AG08396 (cell line): Measurements from ENCODE around the gene TUBB3.
"Not testable (repeated sequence)": the region's sequence is repeated elsewhere in the genome, so short reads cannot be mapped to it uniquely, and the experiment has no call there.

Source experiments
- DNase-seq: peaks from one replicate; pipeline ENCODE4 v3.0.0; 2012; ENCODE audit warnings: low spot score, mixed read lengths

TUBB3 gene

GRCh38 chr16:89918453-89919347, 4.4 kb upstream of the TUBB3 start, which contains the start of gene MC1R:
Gene MC1R (plus strand): TSS chr16:89918862. CDS start chr16:89919259, 397 bp downstream.
- peak; percentile 68 for DNase-seq

- DNase-seq = no peak
Observed at GRCh38 chr16:89919535-89920406, 3.4 kb upstream of the TUBB3 start.

- no peak for DNase-seq
Observed at GRCh38 chr16:89920723-89921122, 2.4 kb upstream of the TUBB3 start.

DNA sequence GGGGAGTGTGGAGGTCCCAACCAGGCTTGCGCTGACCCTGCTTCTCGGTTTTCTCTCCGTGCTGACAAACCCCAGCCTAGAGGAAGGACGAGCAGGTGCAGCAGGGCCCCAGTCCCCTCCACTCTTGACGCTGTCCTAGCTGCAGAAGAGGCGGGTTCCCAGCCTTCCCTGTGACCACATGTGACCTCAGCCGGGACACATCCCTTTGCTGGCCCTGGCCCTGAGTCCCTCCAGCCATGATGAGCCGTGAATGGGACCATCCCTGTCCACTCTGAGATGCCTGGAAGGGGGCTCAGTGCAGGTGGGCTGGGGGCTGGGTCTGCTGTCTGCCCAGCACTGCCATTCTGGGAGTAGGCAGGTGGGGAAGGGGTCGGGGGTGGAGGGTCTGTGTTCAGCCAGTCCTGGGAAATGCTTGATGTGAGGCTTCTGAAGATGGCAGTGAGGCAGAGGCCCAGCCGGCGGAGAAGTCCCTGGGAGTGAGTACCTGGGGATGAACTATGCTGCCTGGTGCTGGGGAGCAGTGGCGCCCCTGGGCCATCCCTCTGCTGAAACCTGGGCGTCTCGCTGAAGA, 1.9 kb upstream of the TUBB3 start:
- no peak for DNase-seq

GRCh38 chr16:89921702-89922476, 1.3 kb upstream of the TUBB3 start:
- peak; percentile 93 for DNase-seq

GRCh38 chr16:89922477-89922883, 662 bp upstream of the TUBB3 start:
- peak; percentile 93 for DNase-seq

- DNase-seq = no peak
Observed at GRCh38 chr16:89923640-89924296, 626 bp downstream of the TUBB3 start.

DNA sequence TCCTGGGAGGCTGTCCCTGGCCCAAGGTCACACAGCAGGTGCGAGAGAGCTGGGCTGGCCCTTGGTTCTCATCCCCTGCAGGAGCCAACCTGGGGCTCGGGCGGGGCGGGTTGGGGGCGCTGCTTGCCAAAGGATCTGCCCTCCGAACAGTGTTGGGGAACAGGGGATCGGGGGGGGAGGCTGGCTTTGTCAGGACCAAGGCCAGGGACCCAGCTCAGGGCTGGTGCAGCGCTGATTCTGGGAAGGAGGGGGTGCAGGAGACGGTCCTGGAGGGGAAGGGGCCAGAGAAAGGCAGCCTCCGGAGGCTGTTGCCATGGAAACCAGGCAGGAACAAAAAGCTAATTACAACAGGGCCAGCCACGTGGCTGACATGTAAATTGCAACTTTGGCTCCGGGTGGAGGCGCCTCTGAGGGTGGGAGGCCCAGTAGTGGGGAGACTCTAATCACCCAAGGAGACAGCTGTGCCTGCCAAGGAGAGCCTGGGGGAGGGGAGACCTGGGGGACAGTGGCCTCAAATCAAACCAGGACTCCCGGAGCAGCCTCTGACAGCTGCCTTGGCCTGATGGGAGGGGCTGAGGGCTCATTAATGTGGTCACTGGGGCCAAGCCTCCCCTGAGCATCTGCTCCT, 1.3 kb downstream of the TUBB3 start:
- DNase-seq = peak; percentile 64

- DNase-seq = no peak
Observed at GRCh38 chr16:89924925-89925307, 1.8 kb downstream of the TUBB3 start.

GRCh38 chr16:89925596-89926079, 2.5 kb downstream of the TUBB3 start:
- peak; percentile 50 for DNase-seq

DNA sequence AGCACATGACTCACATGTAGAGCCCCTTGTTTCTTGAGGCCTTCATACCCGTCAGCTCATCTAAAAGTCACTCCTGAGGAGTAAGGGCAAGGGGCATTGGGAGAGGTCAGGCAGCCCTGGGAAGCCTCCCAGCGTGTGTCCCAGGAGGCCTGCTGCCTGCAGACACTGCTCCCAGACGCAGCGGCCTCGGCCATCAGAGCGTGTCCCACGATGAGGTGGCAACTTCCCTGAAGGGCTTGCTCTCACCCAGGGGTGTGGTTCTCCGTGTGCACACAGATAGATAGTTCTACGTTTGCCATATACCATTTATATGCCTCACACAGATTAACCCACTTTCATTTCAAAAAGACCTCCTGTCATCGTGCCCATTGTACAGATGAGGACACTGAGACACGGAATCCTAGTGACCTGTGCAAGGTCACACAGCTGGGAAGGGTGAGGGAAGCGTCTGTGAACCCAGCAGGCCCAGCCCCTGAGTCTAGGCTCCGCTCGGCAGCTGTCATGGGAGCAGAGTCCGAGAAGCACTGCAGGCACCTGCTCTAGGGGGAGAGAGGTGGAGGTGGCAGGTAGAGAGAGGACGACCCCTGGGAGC, 8.3 kb downstream of the TUBB3 start:
- no peak for DNase-seq

- no peak for DNase-seq
Observed at GRCh38 chr16:89931964-89932363, 8.8 kb downstream of the TUBB3 start.

- not testable (repeated sequence) for DNase-seq
Observed at GRCh38 chr16:89934019-89934418, 10.9 kb downstream of the TUBB3 start.

DNA sequence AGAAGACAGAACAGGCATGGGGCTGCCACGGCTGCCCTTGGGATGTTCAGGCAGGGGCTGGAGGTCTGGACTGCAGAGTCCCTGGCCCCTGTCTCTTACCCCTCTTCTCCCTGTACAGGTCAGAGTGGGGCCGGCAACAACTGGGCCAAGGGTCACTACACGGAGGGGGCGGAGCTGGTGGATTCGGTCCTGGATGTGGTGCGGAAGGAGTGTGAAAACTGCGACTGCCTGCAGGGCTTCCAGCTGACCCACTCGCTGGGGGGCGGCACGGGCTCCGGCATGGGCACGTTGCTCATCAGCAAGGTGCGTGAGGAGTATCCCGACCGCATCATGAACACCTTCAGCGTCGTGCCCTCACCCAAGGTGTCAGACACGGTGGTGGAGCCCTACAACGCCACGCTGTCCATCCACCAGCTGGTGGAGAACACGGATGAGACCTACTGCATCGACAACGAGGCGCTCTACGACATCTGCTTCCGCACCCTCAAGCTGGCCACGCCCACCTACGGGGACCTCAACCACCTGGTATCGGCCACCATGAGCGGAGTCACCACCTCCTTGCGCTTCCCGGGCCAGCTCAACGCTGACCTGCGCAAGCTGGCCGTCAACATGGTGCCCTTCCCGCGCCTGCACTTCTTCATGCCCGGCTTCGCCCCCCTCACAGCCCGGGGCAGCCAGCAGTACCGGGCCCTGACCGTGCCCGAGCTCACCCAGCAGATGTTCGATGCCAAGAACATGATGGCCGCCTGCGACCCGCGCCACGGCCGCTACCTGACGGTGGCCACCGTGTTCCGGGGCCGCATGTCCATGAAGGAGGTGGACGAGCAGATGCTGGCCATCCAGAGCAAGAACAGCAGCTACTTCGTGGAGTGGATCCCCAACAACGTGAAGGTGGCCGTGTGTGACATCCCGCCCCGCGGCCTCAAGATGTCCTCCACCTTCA, 11.7 kb downstream of the TUBB3 start:
- no peak for DNase-seq

DNA sequence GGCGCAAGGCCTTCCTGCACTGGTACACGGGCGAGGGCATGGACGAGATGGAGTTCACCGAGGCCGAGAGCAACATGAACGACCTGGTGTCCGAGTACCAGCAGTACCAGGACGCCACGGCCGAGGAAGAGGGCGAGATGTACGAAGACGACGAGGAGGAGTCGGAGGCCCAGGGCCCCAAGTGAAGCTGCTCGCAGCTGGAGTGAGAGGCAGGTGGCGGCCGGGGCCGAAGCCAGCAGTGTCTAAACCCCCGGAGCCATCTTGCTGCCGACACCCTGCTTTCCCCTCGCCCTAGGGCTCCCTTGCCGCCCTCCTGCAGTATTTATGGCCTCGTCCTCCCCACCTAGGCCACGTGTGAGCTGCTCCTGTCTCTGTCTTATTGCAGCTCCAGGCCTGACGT, 12.5 kb downstream of the TUBB3 start:
- not testable (repeated sequence) for DNase-seq

GRCh38 chr16:89936034-89936433, 12.9 kb downstream of the TUBB3 start:
- no peak for DNase-seq

GRCh38 chr16:89936508-89936907, 13.4 kb downstream of the TUBB3 start:
- no peak for DNase-seq

DNA sequence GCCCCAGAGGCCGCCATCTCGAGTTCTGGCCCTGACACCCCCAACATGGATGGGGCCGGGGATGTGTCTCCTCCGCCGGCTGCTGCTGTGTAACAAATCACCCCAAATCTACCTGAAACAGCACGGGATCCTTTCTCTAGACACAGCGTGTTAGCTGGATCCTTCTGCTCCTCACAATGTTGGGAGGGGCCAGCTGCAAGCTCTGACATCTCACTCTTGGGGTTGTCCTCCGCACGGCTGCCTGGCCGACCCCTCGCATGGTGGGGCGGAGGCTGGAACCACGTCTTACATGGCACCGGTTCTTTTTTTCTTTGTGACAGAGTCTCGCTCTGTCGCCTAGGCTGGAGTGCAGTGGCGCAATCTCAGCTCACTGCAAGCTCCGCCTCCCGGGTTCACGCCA, 13.8 kb downstream of the TUBB3 start:
- DNase-seq = no peak
